Measurements from ENCODE around the gene REEP1. TPM values are rescaled to one million over a fixed set of nuclear protein-coding genes. Genes with fewer than 3 reads are reported as not detected.

Gene REEP1
- total RNA-seq, 1 experiment from 2014 or later, result 0.23 TPM

DNA sequence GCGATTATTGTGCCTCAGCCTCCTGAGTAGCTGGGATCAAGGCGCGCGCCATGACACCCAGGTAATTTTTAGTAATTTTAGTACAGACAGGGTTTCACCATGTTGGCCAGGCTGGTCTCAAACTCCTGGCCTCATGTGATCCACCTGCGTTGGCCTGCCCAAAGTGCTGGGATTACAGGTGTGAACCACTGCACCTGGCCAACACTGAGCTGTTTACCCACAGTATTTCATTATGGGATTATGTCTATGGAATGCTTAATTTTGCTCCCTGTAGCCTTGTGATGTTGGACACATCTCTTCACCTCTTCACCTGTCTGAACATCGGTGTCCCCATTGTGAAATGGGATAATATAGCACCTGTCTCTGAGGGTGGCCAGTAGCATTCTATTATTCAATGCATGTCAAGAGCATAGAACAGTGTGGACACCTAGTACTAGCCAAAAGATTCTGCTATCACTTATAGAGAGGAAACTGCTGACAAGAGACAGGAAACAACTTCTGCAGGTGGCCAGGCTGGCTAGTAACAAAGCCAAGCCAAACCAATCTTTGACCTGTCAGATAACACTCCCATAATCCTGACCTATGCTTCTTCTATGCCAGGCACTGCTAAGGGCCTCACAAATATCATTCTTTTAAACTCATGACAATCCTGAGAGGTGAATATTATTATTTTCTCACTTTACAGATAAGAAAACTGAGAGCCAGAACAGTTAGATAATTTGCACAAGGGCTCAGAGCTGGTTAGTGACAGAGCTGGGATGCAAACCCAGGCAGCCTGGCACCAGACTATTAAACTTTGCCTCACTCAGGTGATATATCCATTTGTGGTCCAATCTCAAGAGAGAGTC lies 29.4 kb upstream of the REEP1 start:
- BruUV-seq (replicated peaks), result no TSS peak
- in situ Hi-C loops (cut with HindIII; ENCODE audit: low pct_unique_long_range_greater_than_20kb, low sequenced_read_pairs), result no loop called here

DNA sequence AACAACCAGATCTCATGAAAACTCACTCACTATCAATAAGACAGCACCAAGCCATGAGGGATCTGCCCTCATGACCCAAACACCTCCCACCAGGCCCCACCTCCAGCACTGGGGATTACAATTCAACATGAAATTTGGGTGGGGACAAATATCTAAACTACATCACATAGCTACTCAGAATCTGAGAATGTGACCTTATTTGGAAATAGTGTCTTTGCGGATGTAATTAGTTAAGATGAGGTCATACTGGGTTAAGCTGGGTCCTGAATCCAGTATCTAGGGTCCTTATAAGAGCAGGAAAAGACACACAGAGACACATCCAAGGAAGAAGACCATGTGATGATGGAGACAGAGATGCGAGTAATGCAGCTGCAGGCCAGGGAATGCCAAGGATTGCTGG lies 27.5 kb upstream of the REEP1 start:
- ATAC-seq (no peak), DNase-seq (ENCODE audit: low read depth, low spot score) (no peak)
- CTCF ChIA-PET, result no interaction called here
- H3K27me3 ChIP-seq (ENCODE audit: control insufficient read depth, insufficient read depth, low read length), result no peaks in the 10 kb centered on the region
- in situ Hi-C loops (cut with HindIII; ENCODE audit: low pct_unique_long_range_greater_than_20kb, low sequenced_read_pairs), result no loop called here
- POLR2A ChIA-PET, result interaction anchor here (0.6 kb wide), 1 partner anchor 722 kb away, joined by 5 read pairs; no protein-coding TSS in a partner anchor
- no TSS peak for BruUV-seq (replicated peaks)
- H3K4me3 ChIP-seq (ENCODE audit: low read depth in 2 of 2, low read length in 2 of 2), result no peak overlapping the region
- H3K27ac ChIP-seq (ENCODE audit: low read length), result no peak overlapping the region
- H3K4me1 ChIP-seq (ENCODE audit: control insufficient read depth, insufficient read depth, low read length), result peaks cover 4% of the 10 kb centered on the region; the same call in 1 of the 2 replicates
- intact Hi-C loops (cut with micrococcal nuclease; ENCODE audit: unreplicated experiment), result no loop called here
- TF ChIP-seq POLR2AphosphoS5 (IDR thresholded peaks at IDR 0.05; ENCODE audit: low read depth, low read length) (no peak), SIN3A (IDR thresholded peaks at IDR 0.05; ENCODE audit: borderline replicate concordance, insufficient read depth, low read depth, low read length) (no peak)
- TF ChIP-seq, protein P1, sequence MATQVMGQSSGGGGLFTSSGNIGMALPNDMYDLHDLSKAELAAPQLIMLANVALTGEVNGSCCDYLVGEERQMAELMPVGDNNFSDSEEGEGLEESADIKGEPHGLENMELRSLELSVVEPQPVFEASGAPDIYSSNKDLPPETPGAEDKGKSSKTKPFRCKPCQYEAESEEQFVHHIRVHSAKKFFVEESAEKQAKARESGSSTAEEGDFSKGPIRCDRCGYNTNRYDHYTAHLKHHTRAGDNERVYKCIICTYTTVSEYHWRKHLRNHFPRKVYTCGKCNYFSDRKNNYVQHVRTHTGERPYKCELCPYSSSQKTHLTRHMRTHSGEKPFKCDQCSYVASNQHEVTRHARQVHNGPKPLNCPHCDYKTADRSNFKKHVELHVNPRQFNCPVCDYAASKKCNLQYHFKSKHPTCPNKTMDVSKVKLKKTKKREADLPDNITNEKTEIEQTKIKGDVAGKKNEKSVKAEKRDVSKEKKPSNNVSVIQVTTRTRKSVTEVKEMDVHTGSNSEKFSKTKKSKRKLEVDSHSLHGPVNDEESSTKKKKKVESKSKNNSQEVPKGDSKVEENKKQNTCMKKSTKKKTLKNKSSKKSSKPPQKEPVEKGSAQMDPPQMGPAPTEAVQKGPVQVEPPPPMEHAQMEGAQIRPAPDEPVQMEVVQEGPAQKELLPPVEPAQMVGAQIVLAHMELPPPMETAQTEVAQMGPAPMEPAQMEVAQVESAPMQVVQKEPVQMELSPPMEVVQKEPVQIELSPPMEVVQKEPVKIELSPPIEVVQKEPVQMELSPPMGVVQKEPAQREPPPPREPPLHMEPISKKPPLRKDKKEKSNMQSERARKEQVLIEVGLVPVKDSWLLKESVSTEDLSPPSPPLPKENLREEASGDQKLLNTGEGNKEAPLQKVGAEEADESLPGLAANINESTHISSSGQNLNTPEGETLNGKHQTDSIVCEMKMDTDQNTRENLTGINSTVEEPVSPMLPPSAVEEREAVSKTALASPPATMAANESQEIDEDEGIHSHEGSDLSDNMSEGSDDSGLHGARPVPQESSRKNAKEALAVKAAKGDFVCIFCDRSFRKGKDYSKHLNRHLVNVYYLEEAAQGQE (IDR thresholded peaks at IDR 0.05; ENCODE audit: insufficient read depth in 1 of 2, low read depth in 2 of 2, low read length in 1 of 2), result no peak
- H3K36me3 ChIP-seq (ENCODE audit: control insufficient read depth, insufficient read depth, low read length), result no peaks in the 10 kb centered on the region
- no peaks in the 10 kb centered on the region for H3K9me3 ChIP-seq (ENCODE audit: control insufficient read depth, insufficient read depth, low read depth, low read length)

More for the DNA sequence above, 29.4 kb upstream of the REEP1 start:
- no peaks in the 10 kb centered on the region for H3K9me3 ChIP-seq (ENCODE audit: control insufficient read depth, insufficient read depth, low read depth, low read length)
- intact Hi-C loops (cut with micrococcal nuclease; ENCODE audit: unreplicated experiment), result no loop called here
- ChIA-PET CTCF (interaction anchor here (1.4 kb wide), 1 partner anchor 68 kb away, joined by 3 read pairs; no protein-coding TSS in a partner anchor), POLR2A (interaction anchor here (0.6 kb wide), 1 partner anchor 123 kb away, joined by 5 read pairs; no protein-coding TSS in a partner anchor)
- DNase-seq (ENCODE audit: low read depth, low spot score) (no peak), ATAC-seq (no peak)
- H3K4me1 ChIP-seq (ENCODE audit: control insufficient read depth, insufficient read depth, low read length), result peaks cover 4% of the 10 kb centered on the region; the same call in 1 of the 2 replicates
- no peak overlapping the region for H3K4me3 ChIP-seq (ENCODE audit: low read depth in 2 of 2, low read length in 2 of 2)
- H3K36me3 ChIP-seq (ENCODE audit: control insufficient read depth, insufficient read depth, low read length), result no peaks in the 10 kb centered on the region
- no peak overlapping the region for H3K27ac ChIP-seq (ENCODE audit: low read length)
- no peaks in the 10 kb centered on the region for H3K27me3 ChIP-seq (ENCODE audit: control insufficient read depth, insufficient read depth, low read length)
- TF ChIP-seq, protein P1 (IDR thresholded peaks at IDR 0.05; ENCODE audit: insufficient read depth in 1 of 2, low read depth in 2 of 2, low read length in 1 of 2), result no peak

All from Panc1 (cell line).